ENCODE data around the gene AKT3.

DNA sequence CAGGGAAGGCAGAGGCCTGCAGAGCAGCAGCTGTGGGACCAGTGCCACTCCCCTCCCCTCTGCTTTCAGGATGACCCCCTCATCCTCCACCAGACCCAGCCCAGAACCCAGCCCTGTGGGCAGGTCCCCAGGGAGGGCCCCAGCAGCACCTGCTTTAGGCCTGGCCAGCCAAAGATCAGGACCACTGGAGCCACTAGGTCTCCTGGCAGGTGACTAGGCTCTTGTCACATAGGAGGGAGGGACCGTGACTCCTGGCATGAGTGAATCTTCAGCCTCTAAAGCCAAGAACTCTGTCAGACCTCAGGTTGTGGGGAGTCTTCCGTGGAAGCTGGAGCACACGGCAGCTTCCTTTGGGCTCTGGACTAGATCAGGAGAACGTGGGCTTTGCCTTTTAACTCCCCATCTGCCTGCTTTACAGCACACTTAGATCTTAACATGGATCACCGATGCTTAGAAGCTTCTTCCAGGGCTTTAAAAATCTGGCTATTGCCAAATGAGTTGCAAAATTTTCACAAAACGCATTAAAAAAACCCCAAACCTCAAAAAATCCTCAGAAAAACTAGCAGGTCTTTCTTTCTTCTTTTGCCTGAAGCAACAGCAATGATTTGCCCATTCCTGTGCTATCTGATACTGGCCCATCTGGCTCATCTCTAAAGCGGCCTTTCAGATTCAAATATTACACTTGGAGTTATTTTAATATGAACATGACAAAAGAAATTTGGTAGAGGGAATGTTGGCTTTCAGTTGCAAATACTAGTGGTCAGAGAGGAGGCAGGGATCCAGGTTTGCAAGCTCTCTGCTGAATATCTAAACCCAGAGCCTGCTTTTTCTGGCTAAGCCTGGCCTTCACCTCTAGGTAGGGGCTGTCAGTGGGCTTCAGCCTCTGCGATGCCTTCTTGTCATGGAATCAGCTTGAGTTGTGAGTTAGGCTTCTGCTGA is 359.0 kb downstream of the AKT3 start:
- TF ChIP-seq POLR2A (IDR thresholded peaks at IDR 0.05): no peak
- TF ChIP-seq, protein P1, sequence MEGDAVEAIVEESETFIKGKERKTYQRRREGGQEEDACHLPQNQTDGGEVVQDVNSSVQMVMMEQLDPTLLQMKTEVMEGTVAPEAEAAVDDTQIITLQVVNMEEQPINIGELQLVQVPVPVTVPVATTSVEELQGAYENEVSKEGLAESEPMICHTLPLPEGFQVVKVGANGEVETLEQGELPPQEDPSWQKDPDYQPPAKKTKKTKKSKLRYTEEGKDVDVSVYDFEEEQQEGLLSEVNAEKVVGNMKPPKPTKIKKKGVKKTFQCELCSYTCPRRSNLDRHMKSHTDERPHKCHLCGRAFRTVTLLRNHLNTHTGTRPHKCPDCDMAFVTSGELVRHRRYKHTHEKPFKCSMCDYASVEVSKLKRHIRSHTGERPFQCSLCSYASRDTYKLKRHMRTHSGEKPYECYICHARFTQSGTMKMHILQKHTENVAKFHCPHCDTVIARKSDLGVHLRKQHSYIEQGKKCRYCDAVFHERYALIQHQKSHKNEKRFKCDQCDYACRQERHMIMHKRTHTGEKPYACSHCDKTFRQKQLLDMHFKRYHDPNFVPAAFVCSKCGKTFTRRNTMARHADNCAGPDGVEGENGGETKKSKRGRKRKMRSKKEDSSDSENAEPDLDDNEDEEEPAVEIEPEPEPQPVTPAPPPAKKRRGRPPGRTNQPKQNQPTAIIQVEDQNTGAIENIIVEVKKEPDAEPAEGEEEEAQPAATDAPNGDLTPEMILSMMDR (IDR thresholded peaks at IDR 0.05 in 4 of 5, conservative IDR thresholded peaks at IDR 0.05 in 1 of 5): no peak

All from gastrocnemius medialis (tissue), 4 donors.